ES-I3 (cell line): ENCODE measurements around the gene FAM50B.

Experiments
- H3K36me3 ChIP-seq: 2 replicates; pipeline ENCODE4 v1.6.1; 2013; ENCODE audit warnings: mild to moderate bottlenecking, low read length, control low read depth, moderate library complexity; ENCODE audit not compliant: insufficient read depth
- H3K4me1 ChIP-seq: 2 replicates; pipeline ENCODE4 v1.6.1; 2013; ENCODE audit warnings: mild to moderate bottlenecking, control low read depth, low read length; ENCODE audit not compliant: insufficient read depth
- H3K9ac ChIP-seq: 2 replicates; pipeline ENCODE4 v1.6.1; 2013; ENCODE audit warnings: low read depth, mild to moderate bottlenecking, low read length, moderate library complexity
- H3K9me3 ChIP-seq: 2 replicates; pipeline ENCODE4 v1.6.1; 2013; ENCODE audit warnings: mild to moderate bottlenecking, low read length, moderate library complexity; ENCODE audit not compliant: control insufficient read depth, insufficient read depth

The FAM50B gene

GRCh38 chr6:3882431-3882830 is 33.3 kb downstream of the FAM50B start:
- H3K9ac ChIP-seq, result no peak overlapping the region
- no peaks in the 10 kb centered on the region for H3K4me1 ChIP-seq
- H3K9me3 ChIP-seq, result 0 out of 2 replicates have a peak, but pooled peaks cover 4% of the 10 kb centered on the region
- no peaks in the 10 kb centered on the region for H3K36me3 ChIP-seq

- Histone ChIP-seq H3K4me1 (no peaks in the 10 kb centered on the region), H3K9me3 (0 out of 2 replicates have a peak, but pooled peaks cover 4% of the 10 kb centered on the region), H3K9ac (no peak overlapping the region)
Measured at GRCh38 chr6:3882866-3883265, 33.7 kb downstream of the FAM50B start.

GRCh38 chr6:3884007-3884745 is 35.0 kb downstream of the FAM50B start:
- H3K9ac ChIP-seq, result no peak overlapping the region
- no peaks in the 10 kb centered on the region for H3K4me1 ChIP-seq
- H3K9me3 ChIP-seq, result 0 out of 2 replicates have a peak, but pooled peaks cover 4% of the 10 kb centered on the region
- H3K36me3 ChIP-seq, result no peaks in the 10 kb centered on the region

More at GRCh38 chr6:3882866-3883265, 33.7 kb downstream of the FAM50B start:
- H3K36me3 ChIP-seq, result no peaks in the 10 kb centered on the region

GRCh38 chr6:3885262-3886036 is 36.3 kb downstream of the FAM50B start:
- Histone ChIP-seq H3K36me3 (no peaks in the 10 kb centered on the region), H3K9me3 (0 out of 2 replicates have a peak, but pooled peaks cover 4% of the 10 kb centered on the region), H3K4me1 (no peaks in the 10 kb centered on the region), H3K9ac (no peak overlapping the region)

- H3K36me3 ChIP-seq, result no peaks in the 10 kb centered on the region
- H3K4me1 ChIP-seq, result no peaks in the 10 kb centered on the region
- H3K9ac ChIP-seq, result no peak overlapping the region
- no peaks in the 10 kb centered on the region for H3K9me3 ChIP-seq
Measured at GRCh38 chr6:3887150-3887700, 38.1 kb downstream of the FAM50B start.

- Histone ChIP-seq H3K9me3 (no peaks in the 10 kb centered on the region), H3K36me3 (no peaks in the 10 kb centered on the region), H3K4me1 (no peaks in the 10 kb centered on the region), H3K9ac (no peak overlapping the region)
Measured at GRCh38 chr6:3888153-3888957, 39.2 kb downstream of the FAM50B start.

- Histone ChIP-seq H3K36me3 (no peaks in the 10 kb centered on the region), H3K9me3 (no peaks in the 10 kb centered on the region), H3K9ac (no peak overlapping the region), H3K4me1 (peaks cover 13% of the 10 kb centered on the region)
Measured at GRCh38 chr6:3890047-3890446, 40.9 kb downstream of the FAM50B start.

- H3K36me3 ChIP-seq, result no peaks in the 10 kb centered on the region
- H3K9me3 ChIP-seq, result no peaks in the 10 kb centered on the region
- peaks cover 24% of the 10 kb centered on the region for H3K4me1 ChIP-seq
- no peak overlapping the region for H3K9ac ChIP-seq
Measured at GRCh38 chr6:3891883-3892282, 42.7 kb downstream of the FAM50B start.

- H3K9ac ChIP-seq, result no peak overlapping the region
- H3K9me3 ChIP-seq, result no peaks in the 10 kb centered on the region
- peaks cover 24% of the 10 kb centered on the region for H3K4me1 ChIP-seq
- no peaks in the 10 kb centered on the region for H3K36me3 ChIP-seq
Measured at GRCh38 chr6:3892603-3893002, 43.4 kb downstream of the FAM50B start.

GRCh38 chr6:3893487-3893886 is 44.3 kb downstream of the FAM50B start:
- Histone ChIP-seq H3K4me1 (peaks cover 24% of the 10 kb centered on the region), H3K9me3 (no peaks in the 10 kb centered on the region), H3K9ac (no peak overlapping the region), H3K36me3 (no peaks in the 10 kb centered on the region)

GRCh38 chr6:3893917-3894316 is 44.7 kb downstream of the FAM50B start:
- H3K36me3 ChIP-seq, result no peaks in the 10 kb centered on the region
- H3K9ac ChIP-seq, result no peak overlapping the region
- H3K4me1 ChIP-seq, result peaks cover 24% of the 10 kb centered on the region
- no peaks in the 10 kb centered on the region for H3K9me3 ChIP-seq

- Histone ChIP-seq H3K9ac (no peak overlapping the region), H3K9me3 (no peaks in the 10 kb centered on the region), H3K36me3 (no peaks in the 10 kb centered on the region), H3K4me1 (peaks cover 24% of the 10 kb centered on the region)
Measured at GRCh38 chr6:3894590-3895311, 45.6 kb downstream of the FAM50B start.

- no peak overlapping the region for H3K9ac ChIP-seq
- no peaks in the 10 kb centered on the region for H3K9me3 ChIP-seq
- H3K4me1 ChIP-seq, result peaks cover 24% of the 10 kb centered on the region
- no peaks in the 10 kb centered on the region for H3K36me3 ChIP-seq
Measured at GRCh38 chr6:3895312-3895653, 46.1 kb downstream of the FAM50B start.

- H3K9me3 ChIP-seq, result no peaks in the 10 kb centered on the region
- no peak overlapping the region for H3K9ac ChIP-seq
- H3K4me1 ChIP-seq, result peaks cover 24% of the 10 kb centered on the region
- H3K36me3 ChIP-seq, result no peaks in the 10 kb centered on the region
Measured at GRCh38 chr6:3895805-3896204, 46.6 kb downstream of the FAM50B start.
